OCI-LY1 (cell line): Measurements from ENCODE around the gene ANO4.

Source experiments
- CTCF ChIP-seq: fragments of 200-600 bp; sonication (generic), shearing (Covaris generic); IDR thresholded peaks from 2 replicates; pipeline ENCODE4 v1.5.1; 2017; ENCODE audit warnings: mild to moderate bottlenecking, antibody characterized with exemption, low read length, moderate library complexity, mixed read lengths
- EZH2 ChIP-seq: fragments of 200-600 bp; sonication (generic), shearing (Covaris generic); IDR thresholded peaks from 2 replicates; pipeline ENCODE4 v1.8.0; 2017; ENCODE audit warnings: borderline replicate concordance, mixed run types, mild to moderate bottlenecking, antibody characterized with exemption, low read length, moderate library complexity, mixed read lengths

- TF ChIP-seq CTCF (no peak), EZH2 (no peak)
These were observed 148.6 kb downstream of the ANO4 start for GRCh38 chr12:100942984-100943749.
